HUES6 (cell line): ENCODE data around the gene EHBP1L1.

Experiments
- H3K27ac ChIP-seq: 2 replicates; pipeline ENCODE4 v1.7.0; 2013; ENCODE audit warnings: low read depth, mild to moderate bottlenecking, low read length, inconsistent platforms
- H3K27me3 ChIP-seq: 2 replicates; pipeline ENCODE4 v1.6.1; 2013; ENCODE audit warnings: low read length; ENCODE audit not compliant: control insufficient read depth, insufficient read depth
- H3K36me3 ChIP-seq: 2 replicates; pipeline ENCODE4 v1.6.1; 2013; ENCODE audit warnings: low read length; ENCODE audit not compliant: control insufficient read depth, insufficient read depth
- H3K4me1 ChIP-seq: 2 replicates; pipeline ENCODE4 v1.6.1; 2013; ENCODE audit warnings: low read length; ENCODE audit not compliant: control insufficient read depth, insufficient read depth
- H3K4me3 ChIP-seq: 2 replicates; pipeline ENCODE4 v1.5.1; 2013; ENCODE audit warnings: low read depth, low read length
- H3K9ac ChIP-seq: one replicate; pipeline ENCODE4 v1.6.1; 2013; ENCODE audit warnings: mild to moderate bottlenecking, low read length
- H3K9me3 ChIP-seq: 2 replicates; pipeline ENCODE4 v1.6.1; 2013; ENCODE audit warnings: low read depth, low read length; ENCODE audit not compliant: control insufficient read depth, insufficient read depth

Gene EHBP1L1

DNA sequence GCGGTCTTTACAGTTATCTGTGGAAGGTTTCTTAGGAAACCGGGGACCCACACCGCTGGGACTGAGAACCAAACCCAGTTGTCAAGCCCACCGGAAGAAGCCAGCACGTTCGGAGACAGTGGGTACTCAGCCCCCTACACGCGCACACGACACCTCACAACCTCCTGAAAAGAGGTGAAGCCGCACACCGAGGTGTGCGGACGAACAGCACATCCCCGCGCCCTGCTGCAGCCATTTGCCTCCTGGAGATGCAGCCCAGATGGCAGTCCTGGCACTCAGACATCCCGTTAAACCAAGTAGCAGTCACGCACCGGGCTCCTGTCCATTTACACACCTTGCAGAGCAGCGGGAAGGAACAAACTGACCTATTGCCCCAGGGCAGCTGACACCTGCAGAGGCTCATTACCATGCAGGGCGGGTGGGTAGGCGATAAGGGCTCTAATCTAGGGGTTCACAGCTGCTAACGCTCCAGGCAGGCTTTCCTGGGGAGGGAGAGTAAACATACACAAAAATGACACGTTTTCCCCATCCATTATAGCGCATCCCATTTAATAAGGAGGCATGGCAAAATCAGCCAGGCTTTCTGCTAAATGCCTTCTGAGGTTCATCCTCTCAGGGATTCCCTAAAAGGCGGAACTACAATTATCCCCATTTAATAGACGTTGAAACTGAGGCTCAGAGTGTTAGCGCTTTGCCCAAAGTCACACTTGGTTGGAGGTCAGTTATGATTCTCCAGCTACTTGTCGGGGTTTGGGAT, 864 bp upstream of the EHBP1L1 start:
- peak overlapping the region; percentile 16 for H3K9ac ChIP-seq
- H3K9me3 ChIP-seq = no peaks in the 10 kb centered on the region
- peaks cover 34% of the 10 kb centered on the region for H3K4me1 ChIP-seq
- peak overlapping the region; percentile 66 for H3K4me3 ChIP-seq
- H3K27ac ChIP-seq = no peak overlapping the region
- no peaks in the 10 kb centered on the region for H3K36me3 ChIP-seq
- H3K27me3 ChIP-seq = peaks cover 43% of the 10 kb centered on the region

DNA sequence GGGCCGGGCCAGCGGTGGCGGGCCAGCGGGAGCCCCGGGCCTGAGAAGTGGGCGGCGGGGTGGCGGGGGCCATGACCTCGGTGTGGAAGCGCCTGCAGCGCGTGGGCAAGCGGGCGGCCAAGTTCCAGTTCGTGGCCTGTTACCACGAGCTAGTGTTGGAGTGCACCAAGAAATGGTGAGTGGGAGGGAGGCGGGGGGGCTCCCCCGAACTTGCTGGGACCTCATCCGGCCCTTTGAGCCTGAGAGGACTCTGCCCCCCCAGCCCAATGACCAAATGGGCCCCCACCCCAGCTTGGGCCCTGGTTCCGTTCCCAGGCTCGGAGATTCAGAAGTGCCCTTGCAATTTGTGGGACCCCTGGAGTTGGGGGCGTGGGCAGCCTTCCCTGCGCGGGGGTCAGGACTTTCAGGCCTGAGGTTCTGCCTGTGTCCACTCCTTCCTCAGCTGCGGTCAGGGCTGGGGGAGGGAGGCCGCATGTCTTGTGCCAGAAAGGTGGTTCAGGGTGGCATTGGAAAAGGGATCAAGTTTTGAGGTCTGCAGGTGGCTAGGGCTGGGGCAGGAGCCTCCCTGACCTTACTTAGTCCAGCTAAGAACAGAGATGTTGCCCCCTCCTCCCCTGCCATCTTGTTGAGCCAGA, 496 bp downstream of the EHBP1L1 start:
- H3K36me3 ChIP-seq = no peaks in the 10 kb centered on the region
- no peaks in the 10 kb centered on the region for H3K9me3 ChIP-seq
- no peak overlapping the region for H3K9ac ChIP-seq
- H3K4me1 ChIP-seq = peaks cover 29% of the 10 kb centered on the region
- peak overlapping the region; percentile 52 for H3K4me3 ChIP-seq
- no peak overlapping the region for H3K27ac ChIP-seq
- H3K27me3 ChIP-seq = peaks cover 43% of the 10 kb centered on the region

- Histone ChIP-seq H3K27me3 (peaks cover 49% of the 10 kb centered on the region), H3K4me1 (peaks cover 22% of the 10 kb centered on the region), H3K27ac (no peak overlapping the region), H3K36me3 (no peaks in the 10 kb centered on the region), H3K4me3 (peak overlapping the region; percentile 52; the same call in 1 of the 2 replicates), H3K9me3 (no peaks in the 10 kb centered on the region), H3K9ac (no peak overlapping the region)
These were observed 1.3 kb downstream of the EHBP1L1 start for GRCh38 chr11:65576867-65577755.

DNA sequence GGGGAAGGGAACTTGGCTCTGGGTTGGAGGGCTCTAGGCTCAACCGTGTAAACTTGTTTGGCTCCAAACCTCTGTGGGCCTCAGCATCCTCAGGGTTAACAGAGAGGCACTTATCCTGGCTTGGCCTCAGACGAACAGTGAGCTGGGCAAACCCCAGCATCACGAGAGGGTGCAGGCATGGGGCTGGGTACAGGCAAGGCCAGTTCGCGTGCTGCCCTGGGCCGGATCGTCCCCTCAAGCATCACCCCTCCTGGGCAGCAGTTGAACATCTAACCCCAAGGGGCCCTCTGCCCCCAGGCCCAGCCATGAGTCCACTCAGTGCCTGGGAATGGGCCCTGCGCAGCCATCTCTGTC, 1.9 kb downstream of the EHBP1L1 start:
- Histone ChIP-seq H3K4me3 (no peak overlapping the region), H3K27me3 (peaks cover 55% of the 10 kb centered on the region), H3K27ac (no peak overlapping the region), H3K9me3 (no peaks in the 10 kb centered on the region), H3K9ac (no peak overlapping the region), H3K4me1 (peaks cover 22% of the 10 kb centered on the region), H3K36me3 (no peaks in the 10 kb centered on the region)

DNA sequence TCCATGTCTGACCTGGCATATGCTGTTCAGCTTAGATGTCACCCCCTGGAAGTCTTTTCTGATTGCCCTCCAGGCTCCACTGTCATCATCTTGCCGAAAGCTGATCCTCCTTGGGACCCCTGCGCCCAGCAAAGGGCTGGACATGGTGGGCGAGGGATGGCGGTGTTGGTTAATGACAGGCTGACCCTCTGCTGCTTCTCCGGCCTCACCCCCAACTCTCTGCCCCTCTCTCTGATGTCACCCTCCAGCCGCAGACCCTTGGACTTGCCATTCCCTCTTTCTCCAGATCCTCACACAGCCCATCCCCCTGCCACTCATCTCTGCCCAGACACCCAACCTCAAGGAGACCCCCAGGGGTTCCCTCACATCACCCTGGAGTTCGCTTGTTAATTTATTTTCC, 2.3 kb downstream of the EHBP1L1 start:
- H3K36me3 ChIP-seq = no peaks in the 10 kb centered on the region
- no peak overlapping the region for H3K9ac ChIP-seq
- no peaks in the 10 kb centered on the region for H3K9me3 ChIP-seq
- no peak overlapping the region for H3K27ac ChIP-seq
- H3K4me3 ChIP-seq = no peak overlapping the region
- H3K4me1 ChIP-seq = peaks cover 19% of the 10 kb centered on the region
- peaks cover 59% of the 10 kb centered on the region for H3K27me3 ChIP-seq

- Histone ChIP-seq H3K9ac (no peak overlapping the region), H3K4me1 (peaks cover 15% of the 10 kb centered on the region), H3K27ac (no peak overlapping the region), H3K27me3 (peaks cover 65% of the 10 kb centered on the region), H3K36me3 (no peaks in the 10 kb centered on the region), H3K9me3 (no peaks in the 10 kb centered on the region), H3K4me3 (no peak overlapping the region)
These were observed 2.8 kb downstream of the EHBP1L1 start for GRCh38 chr11:65578667-65579066.

DNA sequence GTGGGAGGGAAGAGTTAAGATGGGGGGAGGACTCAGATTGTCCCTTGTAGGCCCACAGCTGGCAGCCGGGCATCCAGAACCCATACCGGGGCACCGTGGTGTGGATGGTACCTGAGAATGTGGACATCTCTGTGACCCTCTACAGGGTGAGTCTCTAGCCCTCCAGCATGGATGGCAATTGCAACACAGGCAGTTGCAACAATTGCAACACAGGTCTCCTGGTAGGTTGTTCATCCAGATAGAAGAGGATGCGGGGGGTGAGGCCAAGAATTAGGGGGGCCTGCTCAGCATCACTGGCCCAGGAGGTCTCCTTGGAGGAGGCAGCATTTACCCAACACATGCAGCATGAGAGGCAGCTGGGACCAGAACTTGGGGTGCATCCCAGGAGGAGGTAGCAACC, 3.4 kb downstream of the EHBP1L1 start:
- H3K27me3 ChIP-seq = peaks cover 71% of the 10 kb centered on the region
- H3K27ac ChIP-seq = no peak overlapping the region
- H3K4me1 ChIP-seq = peaks cover 13% of the 10 kb centered on the region
- H3K9ac ChIP-seq = no peak overlapping the region
- no peaks in the 10 kb centered on the region for H3K9me3 ChIP-seq
- no peaks in the 10 kb centered on the region for H3K36me3 ChIP-seq
- H3K4me3 ChIP-seq = no peak overlapping the region

DNA sequence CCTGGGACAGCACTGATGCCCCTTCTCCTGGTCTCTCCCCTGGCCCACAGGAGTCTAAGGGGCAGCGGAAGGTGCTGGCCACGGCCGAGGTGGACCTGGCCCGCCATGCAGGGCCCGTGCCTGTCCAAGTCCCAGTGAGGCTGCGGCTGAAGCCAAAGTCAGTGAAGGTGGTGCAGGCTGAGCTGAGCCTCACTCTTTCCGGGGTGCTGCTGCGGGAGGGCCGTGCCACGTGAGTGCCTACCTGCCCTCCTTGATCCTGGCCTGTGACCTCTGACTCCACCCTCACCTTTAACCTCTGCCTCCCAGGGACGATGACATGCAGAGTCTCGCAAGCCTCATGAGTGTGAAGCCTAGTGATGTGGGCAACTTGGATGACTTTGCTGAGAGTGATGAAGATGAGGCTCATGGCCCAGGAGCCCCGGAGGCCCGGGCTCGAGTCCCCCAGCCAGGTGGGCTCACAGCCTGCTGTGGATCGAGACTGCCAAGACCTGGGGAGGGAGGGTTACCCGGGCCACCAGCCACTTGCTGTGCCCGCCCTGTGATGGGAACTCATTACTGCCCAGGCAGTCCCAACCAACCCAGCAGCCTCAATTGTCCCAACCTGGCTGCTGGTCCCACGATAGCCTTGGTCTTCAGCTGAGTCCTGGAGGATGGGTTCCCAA, 4.3 kb downstream of the EHBP1L1 start:
- Histone ChIP-seq H3K27ac (no peak overlapping the region), H3K36me3 (no peaks in the 10 kb centered on the region), H3K4me3 (no peak overlapping the region), H3K9me3 (no peaks in the 10 kb centered on the region), H3K27me3 (peaks cover 73% of the 10 kb centered on the region), H3K4me1 (peaks cover 6% of the 10 kb centered on the region; the same call in 1 of the 2 replicates), H3K9ac (no peak overlapping the region)

- peaks cover 74% of the 10 kb centered on the region for H3K27me3 ChIP-seq
- H3K4me3 ChIP-seq = no peak overlapping the region
- H3K9me3 ChIP-seq = no peaks in the 10 kb centered on the region
- H3K9ac ChIP-seq = no peak overlapping the region
- no peak overlapping the region for H3K27ac ChIP-seq
- no peaks in the 10 kb centered on the region for H3K36me3 ChIP-seq
- peaks cover 5% of the 10 kb centered on the region; the same call in 1 of the 2 replicates for H3K4me1 ChIP-seq
These were observed 4.9 kb downstream of the EHBP1L1 start for GRCh38 chr11:65580756-65581155.

DNA sequence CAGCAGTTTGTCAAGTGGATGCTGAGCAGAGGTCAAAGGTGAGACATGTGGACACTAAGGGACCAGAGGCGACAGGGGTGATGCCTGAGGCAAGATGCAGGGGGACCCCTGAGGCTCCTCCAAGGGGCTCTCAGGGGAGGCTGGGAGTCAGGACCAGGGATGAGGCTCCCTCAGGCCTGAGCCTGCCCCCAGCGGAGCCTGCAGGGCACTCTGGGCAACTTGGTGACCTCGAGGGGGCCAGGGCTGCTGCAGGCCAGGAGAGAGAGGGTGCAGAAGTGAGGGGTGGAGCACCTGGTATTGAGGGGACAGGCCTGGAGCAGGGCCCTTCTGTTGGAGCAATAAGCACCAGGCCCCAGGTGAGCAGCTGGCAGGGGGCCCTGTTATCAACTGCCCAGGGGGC, 6.1 kb downstream of the EHBP1L1 start:
- H3K9ac ChIP-seq = no peak overlapping the region
- H3K27ac ChIP-seq = no peak overlapping the region
- peaks cover 74% of the 10 kb centered on the region for H3K27me3 ChIP-seq
- H3K4me1 ChIP-seq = peaks cover 3% of the 10 kb centered on the region; the same call in 1 of the 2 replicates
- H3K4me3 ChIP-seq = no peak overlapping the region
- no peaks in the 10 kb centered on the region for H3K36me3 ChIP-seq
- no peaks in the 10 kb centered on the region for H3K9me3 ChIP-seq
